GM12878 (cell line): Measurements from ENCODE around the gene KCNMB4. TPM values are rescaled to one million over a fixed set of nuclear protein-coding genes. Genes with fewer than 3 reads are reported as not detected.

ENCODE experiments used
- ATAC-seq: fragments of 200-7000 bp; cut with Tn5 transposase; 3 replicates; pipeline ENCODE4 v1.9.1; 2020; ENCODE audit warnings: mild to moderate bottlenecking, moderate library complexity
- BruUV-seq: library from RNA; stranded (reverse); fragments of 400-500 nt; replicated peaks from 2 replicates; lab custom pipeline; 2021; lab: Mats Ljungman, UMichigan
- CTCF ChIA-PET: fragments of 300-600 bp; sonication (Branson Sonifier 250); formaldehyde crosslinking; extraction: SDS; loops from one replicate; lab custom pipeline; 2021; ENCODE audit warnings: inconsistent platforms; lab: Yijun Ruan, JAX
- POLR2A ChIA-PET: fragments of 350-600 bp; formaldehyde crosslinking; extraction: SDS; loops from one replicate; lab custom pipeline; 2021; ENCODE audit warnings: inconsistent platforms; lab: Charles Lee
- RAD21 ChIA-PET: fragments of 300-600 bp; sonication (Branson Sonifier 250); formaldehyde crosslinking; loops from one replicate; lab custom pipeline; 2023; ENCODE audit warnings: antibody characterized with exemption; ENCODE audit not compliant: unreplicated experiment; lab: Charles Lee
- SMC1A ChIA-PET: fragments of 300-600 bp; sonication (Branson Sonifier 250); formaldehyde crosslinking; loops from one replicate; lab custom pipeline; 2023; ENCODE audit not compliant: unreplicated experiment, uncharacterized antibody; lab: Charles Lee
- DNase-seq: peaks from one replicate; pipeline ENCODE4 v3.0.0-alpha.2; 2011; ENCODE audit warnings: low read depth, low spot score
- FAIRE-seq: peaks from 3 replicates; lab custom pipeline; 2011; peaks lifted over from hg19 to GRCh38; lab: Jason Lieb, UNC
- H2AFZ ChIP-seq: 2 replicates; pipeline ENCODE4 v1.6.0; 2011; ENCODE audit warnings: low read depth, low read length, control low read depth; ENCODE audit not compliant: control insufficient read depth
- H3K27ac ChIP-seq: 2 replicates; pipeline ENCODE4 v1.5.1; 2011; ENCODE audit warnings: control low read depth; ENCODE audit not compliant: control insufficient read depth, insufficient read depth
- H3K27me3 ChIP-seq, 2 experiments: replicated peaks in 1 of 2; 2 replicates each; pipeline versions ENCODE4 v1.6.0 to v1.6.1; 2011; ENCODE audit warnings: low read length in 1 of 2; ENCODE audit not compliant: control insufficient read depth in 2 of 2, insufficient read depth in 2 of 2
- H3K36me3 ChIP-seq, 2 experiments: 2 replicates each; pipeline ENCODE4 v1.5.1; 2011; ENCODE audit warnings: low read length in 1 of 2; ENCODE audit not compliant: control insufficient read depth in 2 of 2, insufficient read depth in 2 of 2
- H3K4me1 ChIP-seq: 2 replicates; pipeline ENCODE4 v1.6.1; 2011; ENCODE audit warnings: mild to moderate bottlenecking, low read length, moderate library complexity, mixed read lengths; ENCODE audit not compliant: control insufficient read depth, insufficient read depth
- H3K4me2 ChIP-seq: 2 replicates; pipeline ENCODE4 v1.6.0; 2011; ENCODE audit warnings: control low read depth; ENCODE audit not compliant: control insufficient read depth, insufficient read depth
- H3K4me3 ChIP-seq: fragments of 200-600 bp; sonication (generic); 2 replicates; pipeline ENCODE4 v1.5.1; 2016
- H3K79me2 ChIP-seq: 2 replicates; pipeline ENCODE4 v1.6.0; 2011; ENCODE audit warnings: low read length; ENCODE audit not compliant: control insufficient read depth, insufficient read depth
- H3K9ac ChIP-seq: 2 replicates; pipeline ENCODE4 v1.8.0; 2011; ENCODE audit warnings: low read length, control low read depth, mixed read lengths; ENCODE audit not compliant: control insufficient read depth, insufficient read depth
- H3K9me3 ChIP-seq: replicated peaks from 3 replicates; pipeline ENCODE4 v1.5.1; 2011; ENCODE audit warnings: mild to moderate bottlenecking, low read length; ENCODE audit not compliant: control insufficient read depth, insufficient read depth
- H4K20me1 ChIP-seq: 2 replicates; pipeline ENCODE4 v1.6.0; 2011; ENCODE audit not compliant: control insufficient read depth, insufficient read depth
- CBX3 ChIP-seq: fragments of 200-600 bp; sonication (generic); IDR thresholded peaks from 2 replicates; pipeline ENCODE4 v1.6.1; 2016; ENCODE audit warnings: low read depth, borderline replicate concordance
- CEBPB ChIP-seq, 2 experiments: fragments of 150-350 bp in 1 of 2; IDR thresholded peaks; 2 replicates each; pipeline ENCODE4 v1.6.1; 2012 to 2014; ENCODE audit warnings: low read depth in 2 of 2, low read length in 2 of 2, borderline replicate concordance in 1 of 2, inconsistent platforms in 1 of 2
- DPF2 ChIP-seq: fragments of 450-650 bp; IDR thresholded peaks from 2 replicates; pipeline ENCODE4 v1.6.1; 2017; ENCODE audit warnings: mild to moderate bottlenecking
- NR2C2 ChIP-seq: IDR thresholded peaks from 2 replicates; pipeline ENCODE4 v1.6.1; 2011; ENCODE audit warnings: borderline replicate concordance, low read depth; ENCODE audit not compliant: control insufficient read depth, insufficient read length
- POU2F2 ChIP-seq: IDR thresholded peaks from 3 replicates; pipeline ENCODE4 v1.6.1; 2011; ENCODE audit warnings: low read depth, mild to moderate bottlenecking, low read length, borderline replicate concordance
- RAD21 ChIP-seq: IDR thresholded peaks from 2 replicates; pipeline ENCODE4 v1.6.1; 2011; ENCODE audit warnings: mild to moderate bottlenecking, low read depth, low read length, moderate library complexity; ENCODE audit not compliant: insufficient read depth
- RUNX3 ChIP-seq: IDR thresholded peaks from 2 replicates; pipeline ENCODE4 v1.6.1; 2012; ENCODE audit warnings: low read length, inconsistent platforms
- SUPT20H ChIP-seq: IDR thresholded peaks from 2 replicates; pipeline ENCODE4 v1.6.1; 2011; ENCODE audit warnings: low read depth, mild to moderate bottlenecking, low read length, moderate library complexity, borderline replicate concordance; ENCODE audit not compliant: control insufficient read depth
- ZNF217 ChIP-seq: fragments of 450-650 bp; IDR thresholded peaks from 2 replicates; pipeline ENCODE4 v1.6.1; 2017; ENCODE audit warnings: antibody characterized with exemption, mild to moderate bottlenecking
- ZZZ3 ChIP-seq: IDR thresholded peaks from 2 replicates; pipeline ENCODE4 v1.6.1; 2011; ENCODE audit warnings: low read depth; ENCODE audit not compliant: control insufficient read depth, insufficient read length
- WGBS: methylation state at CpG from one replicate; pipeline ENCODE4 v1.1.6; 2016; ENCODE audit warnings: low lambda C conversion rate; ENCODE audit not compliant: insufficient replicate concordance, insufficient coverage; ENCODE audit errors: missing lambda C conversion rate; 5-methylcytosine and 5-hydroxymethylcytosine counted together
- in situ Hi-C: fragments of 300-500 bp; cut with MboI; formaldehyde crosslinking; loops from 9 replicates; pipeline ENCODE4 v1.14.3; 2018; ENCODE audit warnings: mixed read lengths
- intact Hi-C: fragments of 100-400 bp; cut with micrococcal nuclease; formaldehyde crosslinking; loops from one replicate; pipeline ENCODE4 v1.14.2; 2022; ENCODE audit not compliant: unreplicated experiment
- polyA plus RNA-seq, 11 experiments: library from polyadenylated mRNA; depleted of rRNA in 4 of 11; unstranded in 6 of 11; stranded (reverse) in 5 of 11; fragments of >200 nt; fragmentation: Nextera tagmentation in 4 of 11; fragmentation: Illumina TruSeq in 1 of 11; extraction: Ambion mirVana in 4 of 11; extraction: Trizol in 1 of 11; gene quantifications; 1 replicate in 1 of 11; 2 replicates in 10 of 11; pipeline versions ENCODE4 v1.2.1 to v1.2.3, GENCODE V29; 2011 to 2016; ENCODE audit warnings: inconsistent platforms in 2 of 11, missing spikeins in 2 of 11, low read depth in 1 of 11
- total RNA-seq, 4 experiments: library from RNA; depleted of rRNA in 3 of 4; stranded (reverse); fragments of >200 nt in 3 of 4; fragmentation: Illumina TruSeq in 1 of 4; extraction: Trizol in 1 of 4; gene quantifications; 2 replicates each; pipeline versions ENCODE4 v1.2.1 to v1.2.3, GENCODE V29; 2013 to 2021
- TF ChIP-seq, protein P1 (sequence below): fragments of 150-350 bp; IDR thresholded peaks from 2 replicates; pipeline ENCODE4 v1.6.1; 2016; ENCODE audit warnings: low read depth, low read length
- TF ChIP-seq, protein P2 (sequence below): IDR thresholded peaks from 2 replicates; pipeline ENCODE4 v1.6.1; 2011; ENCODE audit warnings: borderline replicate concordance, low read depth, mild to moderate bottlenecking, moderate library complexity, low read length; ENCODE audit not compliant: insufficient read depth, poor library complexity, severe bottlenecking
- TF ChIP-seq, protein P3 (sequence below): fragments of 450-650 bp; formaldehyde crosslinking; IDR thresholded peaks from 2 replicates; pipeline ENCODE4 v1.5.0; 2022; ENCODE audit warnings: mild to moderate bottlenecking, missing genetic modification characterization
- TF ChIP-seq, protein P4 (sequence below): IDR thresholded peaks from 2 replicates; pipeline ENCODE4 v1.6.1; 2011; ENCODE audit warnings: borderline replicate concordance, low read depth, mild to moderate bottlenecking, moderate library complexity, mixed read lengths, low read length; ENCODE audit not compliant: insufficient read depth; ENCODE audit errors: extremely low read length

Gene KCNMB4
- total and polyA plus RNA-seq, 10 of the 15 experiments (the other 5 are each of a cell fraction or from before 2014, with no cell fraction given), result 0.06 to 0.37 (median 0.16) TPM; not detected in 2

DNA sequence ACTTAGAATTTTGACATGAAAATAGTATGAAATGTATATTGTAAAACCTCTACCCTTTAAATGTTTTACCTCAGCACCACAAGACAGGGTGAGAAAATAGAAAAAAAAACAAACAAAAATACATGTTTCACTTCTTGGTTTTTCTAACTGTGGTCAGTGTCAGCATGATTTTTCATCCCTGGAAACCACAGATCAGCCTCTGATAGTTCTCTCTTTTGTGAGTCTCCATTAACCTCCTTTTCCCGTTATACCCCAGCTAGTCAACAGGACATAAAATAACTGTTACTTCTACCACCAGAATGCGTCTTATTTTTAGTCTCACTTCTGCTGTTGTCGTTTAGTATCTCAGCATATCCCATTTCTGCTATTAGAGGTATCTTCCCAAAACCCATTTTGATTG, 48.3 kb upstream of the KCNMB4 start:
- SMC1A ChIA-PET, result interaction anchor here (0.7 to 1.6 kb wide), 3 partner anchors 11 to 78 kb away, joined by 3 to 4 read pairs (median 3); no protein-coding TSS in a partner anchor
- no peaks in the 10 kb centered on the region for H4K20me1 ChIP-seq
- CTCF ChIA-PET, result no interaction called here
- H3K4me3 ChIP-seq, result no peak overlapping the region
- POLR2A ChIA-PET, result interaction anchor here (1.1 kb wide), 1 partner anchor 11 kb away, joined by 3 read pairs; no protein-coding TSS in a partner anchor
- H3K4me1 ChIP-seq, result peaks cover 11% of the 10 kb centered on the region
- FAIRE-seq (peak; percentile 85), DNase-seq (peak; percentile 77), ATAC-seq (peak; percentile 92)
- no peak overlapping the region for H3K27ac ChIP-seq
- WGBS, result 2% methylated on average over 3 of the region's 3 CpGs
- intact Hi-C loops (loop anchor here (1.0 kb wide), 1 partner anchor 70 kb away; no protein-coding TSS in a partner anchor), in situ Hi-C loops (no loop called here)
- H3K4me2 ChIP-seq, result peak overlapping the region; percentile 5; the same call in 1 of the 2 replicates
- H2AFZ ChIP-seq, result no peak overlapping the region
- BruUV-seq, result no TSS peak
- H3K79me2 ChIP-seq, result peaks cover 7% of the 10 kb centered on the region
- no peak overlapping the region for H3K9ac ChIP-seq
- H3K36me3 ChIP-seq, result peaks cover 0 to 7% of the 10 kb centered on the region in 2 experiments; a peak in 3 of 4 replicates
- RAD21 ChIA-PET, result interaction anchor here (0.7 kb wide), 1 partner anchor 46 kb away, joined by 3 read pairs; no protein-coding TSS in a partner anchor
- no peaks in the 10 kb centered on the region for H3K27me3 ChIP-seq
- H3K9me3 ChIP-seq, result no peaks in the 10 kb centered on the region
- TF ChIP-seq ZNF217 (peak; percentile 90), RAD21 (no peak), ZZZ3 (no peak), POU2F2 (0 out of 3 replicates have a peak, but pooled peaks have one; percentile 32), DPF2 (peak; percentile 88), RUNX3 (peak; percentile 100), CBX3 (no peak), CEBPB (IDR thresholded peaks at IDR 0.05; ENCODE audit: borderline replicate concordance in 1 of 2, low read depth in 2 of 2, low read length in 2 of 2) (no peak), NR2C2 (no peak), SUPT20H (no peak)
- TF ChIP-seq, protein P1, sequence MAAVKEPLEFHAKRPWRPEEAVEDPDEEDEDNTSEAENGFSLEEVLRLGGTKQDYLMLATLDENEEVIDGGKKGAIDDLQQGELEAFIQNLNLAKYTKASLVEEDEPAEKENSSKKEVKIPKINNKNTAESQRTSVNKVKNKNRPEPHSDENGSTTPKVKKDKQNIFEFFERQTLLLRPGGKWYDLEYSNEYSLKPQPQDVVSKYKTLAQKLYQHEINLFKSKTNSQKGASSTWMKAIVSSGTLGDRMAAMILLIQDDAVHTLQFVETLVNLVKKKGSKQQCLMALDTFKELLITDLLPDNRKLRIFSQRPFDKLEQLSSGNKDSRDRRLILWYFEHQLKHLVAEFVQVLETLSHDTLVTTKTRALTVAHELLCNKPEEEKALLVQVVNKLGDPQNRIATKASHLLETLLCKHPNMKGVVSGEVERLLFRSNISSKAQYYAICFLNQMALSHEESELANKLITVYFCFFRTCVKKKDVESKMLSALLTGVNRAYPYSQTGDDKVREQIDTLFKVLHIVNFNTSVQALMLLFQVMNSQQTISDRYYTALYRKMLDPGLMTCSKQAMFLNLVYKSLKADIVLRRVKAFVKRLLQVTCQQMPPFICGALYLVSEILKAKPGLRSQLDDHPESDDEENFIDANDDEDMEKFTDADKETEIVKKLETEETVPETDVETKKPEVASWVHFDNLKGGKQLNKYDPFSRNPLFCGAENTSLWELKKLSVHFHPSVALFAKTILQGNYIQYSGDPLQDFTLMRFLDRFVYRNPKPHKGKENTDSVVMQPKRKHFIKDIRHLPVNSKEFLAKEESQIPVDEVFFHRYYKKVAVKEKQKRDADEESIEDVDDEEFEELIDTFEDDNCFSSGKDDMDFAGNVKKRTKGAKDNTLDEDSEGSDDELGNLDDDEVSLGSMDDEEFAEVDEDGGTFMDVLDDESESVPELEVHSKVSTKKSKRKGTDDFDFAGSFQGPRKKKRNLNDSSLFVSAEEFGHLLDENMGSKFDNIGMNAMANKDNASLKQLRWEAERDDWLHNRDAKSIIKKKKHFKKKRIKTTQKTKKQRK, result no peak
- TF ChIP-seq, protein P2, sequence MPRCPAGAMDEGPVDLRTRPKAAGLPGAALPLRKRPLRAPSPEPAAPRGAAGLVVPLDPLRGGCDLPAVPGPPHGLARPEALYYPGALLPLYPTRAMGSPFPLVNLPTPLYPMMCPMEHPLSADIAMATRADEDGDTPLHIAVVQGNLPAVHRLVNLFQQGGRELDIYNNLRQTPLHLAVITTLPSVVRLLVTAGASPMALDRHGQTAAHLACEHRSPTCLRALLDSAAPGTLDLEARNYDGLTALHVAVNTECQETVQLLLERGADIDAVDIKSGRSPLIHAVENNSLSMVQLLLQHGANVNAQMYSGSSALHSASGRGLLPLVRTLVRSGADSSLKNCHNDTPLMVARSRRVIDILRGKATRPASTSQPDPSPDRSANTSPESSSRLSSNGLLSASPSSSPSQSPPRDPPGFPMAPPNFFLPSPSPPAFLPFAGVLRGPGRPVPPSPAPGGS, result no peak
- TF ChIP-seq, protein P3, sequence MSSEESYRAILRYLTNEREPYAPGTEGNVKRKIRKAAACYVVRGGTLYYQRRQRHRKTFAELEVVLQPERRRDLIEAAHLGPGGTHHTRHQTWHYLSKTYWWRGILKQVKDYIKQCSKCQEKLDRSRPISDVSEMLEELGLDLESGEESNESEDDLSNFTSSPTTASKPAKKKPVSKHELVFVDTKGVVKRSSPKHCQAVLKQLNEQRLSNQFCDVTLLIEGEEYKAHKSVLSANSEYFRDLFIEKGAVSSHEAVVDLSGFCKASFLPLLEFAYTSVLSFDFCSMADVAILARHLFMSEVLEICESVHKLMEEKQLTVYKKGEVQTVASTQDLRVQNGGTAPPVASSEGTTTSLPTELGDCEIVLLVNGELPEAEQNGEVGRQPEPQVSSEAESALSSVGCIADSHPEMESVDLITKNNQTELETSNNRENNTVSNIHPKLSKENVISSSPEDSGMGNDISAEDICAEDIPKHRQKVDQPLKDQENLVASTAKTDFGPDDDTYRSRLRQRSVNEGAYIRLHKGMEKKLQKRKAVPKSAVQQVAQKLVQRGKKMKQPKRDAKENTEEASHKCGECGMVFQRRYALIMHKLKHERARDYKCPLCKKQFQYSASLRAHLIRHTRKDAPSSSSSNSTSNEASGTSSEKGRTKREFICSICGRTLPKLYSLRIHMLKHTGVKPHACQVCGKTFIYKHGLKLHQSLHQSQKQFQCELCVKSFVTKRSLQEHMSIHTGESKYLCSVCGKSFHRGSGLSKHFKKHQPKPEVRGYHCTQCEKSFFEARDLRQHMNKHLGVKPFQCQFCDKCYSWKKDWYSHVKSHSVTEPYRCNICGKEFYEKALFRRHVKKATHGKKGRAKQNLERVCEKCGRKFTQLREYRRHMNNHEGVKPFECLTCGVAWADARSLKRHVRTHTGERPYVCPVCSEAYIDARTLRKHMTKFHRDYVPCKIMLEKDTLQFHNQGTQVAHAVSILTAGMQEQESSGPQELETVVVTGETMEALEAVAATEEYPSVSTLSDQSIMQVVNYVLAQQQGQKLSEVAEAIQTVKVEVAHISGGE (CRISPR knock-in tag), result no peak
- TF ChIP-seq, protein P4, sequence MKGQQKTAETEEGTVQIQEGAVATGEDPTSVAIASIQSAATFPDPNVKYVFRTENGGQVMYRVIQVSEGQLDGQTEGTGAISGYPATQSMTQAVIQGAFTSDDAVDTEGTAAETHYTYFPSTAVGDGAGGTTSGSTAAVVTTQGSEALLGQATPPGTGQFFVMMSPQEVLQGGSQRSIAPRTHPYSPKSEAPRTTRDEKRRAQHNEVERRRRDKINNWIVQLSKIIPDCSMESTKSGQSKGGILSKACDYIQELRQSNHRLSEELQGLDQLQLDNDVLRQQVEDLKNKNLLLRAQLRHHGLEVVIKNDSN, result no peak
